Subcutaneous abdominal adipose tissue (tissue), 5 donors: ENCODE results near the gene RALGPS2.

Experiments
- H3K27ac ChIP-seq: one replicate; pipeline ENCODE4 v1.7.0; 2013; ENCODE audit warnings: low read depth, mild to moderate bottlenecking, inconsistent platforms, low read length, moderate library complexity
- H3K27me3 ChIP-seq, 5 donors: one replicate each; pipeline ENCODE4 v1.7.0; 2013; ENCODE audit warnings: low read length in 5 of 5, inconsistent platforms in 1 of 5; ENCODE audit not compliant: control insufficient read depth in 5 of 5, insufficient read depth in 4 of 5
- H3K36me3 ChIP-seq, 5 donors: one replicate each; pipeline ENCODE4 v1.7.0; 2013; ENCODE audit warnings: low read length in 5 of 5; ENCODE audit not compliant: control insufficient read depth in 5 of 5, insufficient read depth in 5 of 5
- H3K4me1 ChIP-seq, 5 donors: one replicate each; pipeline ENCODE4 v1.7.0; 2013; ENCODE audit warnings: low read length in 5 of 5, mild to moderate bottlenecking in 3 of 5, moderate library complexity in 1 of 5; ENCODE audit not compliant: control insufficient read depth in 5 of 5, insufficient read depth in 5 of 5
- H3K4me3 ChIP-seq, 5 donors: one replicate each; pipeline ENCODE4 v1.7.0; 2013; ENCODE audit warnings: low read length in 5 of 5, low read depth in 1 of 5
- H3K9ac ChIP-seq, 5 donors: one replicate each; pipeline ENCODE4 v1.7.0; 2013; ENCODE audit warnings: low read length in 5 of 5, mild to moderate bottlenecking in 4 of 5, moderate library complexity in 3 of 5
- H3K9me3 ChIP-seq, 5 donors: one replicate each; pipeline ENCODE4 v1.7.0; 2013; ENCODE audit warnings: low read length in 5 of 5; ENCODE audit not compliant: control insufficient read depth in 5 of 5
- donor health status: healthy.
- donor health status: healthy.
- donor health status: healthy.
- donor health status: healthy.
- donor health status: healthy.

RALGPS2 gene

DNA sequence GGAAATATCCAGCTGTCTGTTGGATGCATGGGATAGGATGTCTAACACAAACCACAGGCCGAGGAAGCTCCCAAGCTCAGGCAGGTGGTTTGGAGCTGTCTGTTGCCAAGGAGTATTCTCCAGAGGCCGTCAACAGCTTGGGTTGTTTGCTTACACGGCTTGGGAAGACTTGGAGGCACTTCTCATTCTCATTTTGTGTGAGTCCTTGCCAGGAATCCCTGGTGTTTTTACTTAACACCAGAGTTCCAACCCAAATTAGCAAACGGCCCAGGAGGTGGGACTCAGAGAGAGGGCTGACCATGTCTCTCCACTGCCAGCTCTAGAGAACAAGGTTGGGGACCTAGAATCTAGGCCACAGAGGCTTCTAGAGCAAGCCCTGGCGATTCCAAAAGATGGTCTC lies 228.0 kb downstream of the RALGPS2 start:
- H3K4me3 ChIP-seq: no peak overlapping the region
- H3K36me3 ChIP-seq: no peaks in the 10 kb centered on the region
- no peak overlapping the region for H3K9ac ChIP-seq
- no peak overlapping the region for H3K27ac ChIP-seq
- no peaks in the 10 kb centered on the region for H3K9me3 ChIP-seq
- H3K27me3 ChIP-seq: no peaks in the 10 kb centered on the region
- H3K4me1 ChIP-seq: peaks cover 0 to 11% (median 8%) of the 10 kb centered on the region in 5 donors

- Histone ChIP-seq H3K9ac (no peak overlapping the region), H3K4me3 (no peak overlapping the region), H3K9me3 (no peaks in the 10 kb centered on the region), H3K36me3 (no peaks in the 10 kb centered on the region), H3K4me1 (peaks cover 0 to 11% (median 8%) of the 10 kb centered on the region in 5 donors), H3K27me3 (no peaks in the 10 kb centered on the region), H3K27ac (no peak overlapping the region)
Measured at GRCh38 chr1:178953538-178954324, 228.7 kb downstream of the RALGPS2 start.

DNA sequence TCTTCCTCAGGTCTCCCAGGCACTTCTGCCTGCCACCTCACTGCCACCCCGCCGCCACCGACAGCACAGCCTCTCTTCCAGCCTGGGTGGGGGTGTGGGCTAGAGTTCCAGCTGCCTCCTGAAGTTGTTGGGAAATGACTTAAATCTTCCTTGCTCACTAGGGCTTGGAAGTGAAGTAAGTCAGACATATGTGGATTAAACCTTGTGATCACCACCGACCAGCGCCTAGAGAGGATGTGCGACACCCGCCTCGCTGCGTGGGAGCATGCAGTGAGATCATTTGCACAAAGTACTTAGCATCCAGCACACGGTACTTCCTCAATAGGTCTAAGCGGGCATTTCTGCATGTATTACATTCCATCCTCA lies 229.3 kb downstream of the RALGPS2 start:
- Histone ChIP-seq H3K27ac (no peak overlapping the region), H3K9me3 (no peaks in the 10 kb centered on the region), H3K4me3 (no peak overlapping the region), H3K27me3 (no peaks in the 10 kb centered on the region), H3K36me3 (no peaks in the 10 kb centered on the region), H3K9ac (no peak overlapping the region), H3K4me1 (peaks cover 0 to 11% (median 8%) of the 10 kb centered on the region in 5 donors)

GRCh38 chr1:178954937-178955336 lies 229.9 kb downstream of the RALGPS2 start:
- Histone ChIP-seq H3K27ac (no peak overlapping the region), H3K27me3 (no peaks in the 10 kb centered on the region), H3K9me3 (no peaks in the 10 kb centered on the region), H3K9ac (no peak overlapping the region), H3K4me1 (peaks cover 0 to 11% (median 8%) of the 10 kb centered on the region in 5 donors), H3K4me3 (no peak overlapping the region), H3K36me3 (no peaks in the 10 kb centered on the region)

GRCh38 chr1:178955391-178955954 lies 230.4 kb downstream of the RALGPS2 start:
- peaks cover 0 to 11% (median 8%) of the 10 kb centered on the region in 5 donors for H3K4me1 ChIP-seq
- no peaks in the 10 kb centered on the region for H3K27me3 ChIP-seq
- no peak overlapping the region for H3K27ac ChIP-seq
- H3K9me3 ChIP-seq: no peaks in the 10 kb centered on the region
- H3K9ac ChIP-seq: no peak overlapping the region
- no peak overlapping the region for H3K4me3 ChIP-seq
- no peaks in the 10 kb centered on the region for H3K36me3 ChIP-seq

DNA sequence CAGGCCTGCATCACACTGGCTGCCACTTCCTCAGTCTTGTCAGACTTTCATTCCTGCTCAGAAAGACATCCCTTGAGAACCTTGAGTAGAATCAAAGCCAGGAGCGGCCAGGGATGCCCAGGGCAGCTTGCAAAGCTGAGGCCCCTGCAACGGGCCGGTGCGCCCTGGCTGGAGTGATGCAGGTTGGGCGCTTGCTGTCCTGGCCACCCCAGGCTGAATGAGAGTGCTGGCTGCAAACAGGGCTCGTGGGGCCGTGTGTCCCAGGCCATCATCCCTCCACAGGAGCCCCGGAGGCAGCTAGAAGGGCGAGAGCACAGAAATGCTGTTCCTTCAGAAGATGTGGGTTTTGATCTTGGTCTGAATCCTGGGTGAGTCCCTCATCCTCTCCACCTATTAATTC lies 233.4 kb downstream of the RALGPS2 start:
- no peak overlapping the region for H3K27ac ChIP-seq
- H3K4me1 ChIP-seq: peaks cover 0 to 12% (median 7%) of the 10 kb centered on the region in 5 donors
- no peaks in the 10 kb centered on the region for H3K27me3 ChIP-seq
- H3K9me3 ChIP-seq: no peaks in the 10 kb centered on the region
- no peak overlapping the region for H3K4me3 ChIP-seq
- H3K9ac ChIP-seq: no peak overlapping the region
- H3K36me3 ChIP-seq: no peaks in the 10 kb centered on the region

DNA sequence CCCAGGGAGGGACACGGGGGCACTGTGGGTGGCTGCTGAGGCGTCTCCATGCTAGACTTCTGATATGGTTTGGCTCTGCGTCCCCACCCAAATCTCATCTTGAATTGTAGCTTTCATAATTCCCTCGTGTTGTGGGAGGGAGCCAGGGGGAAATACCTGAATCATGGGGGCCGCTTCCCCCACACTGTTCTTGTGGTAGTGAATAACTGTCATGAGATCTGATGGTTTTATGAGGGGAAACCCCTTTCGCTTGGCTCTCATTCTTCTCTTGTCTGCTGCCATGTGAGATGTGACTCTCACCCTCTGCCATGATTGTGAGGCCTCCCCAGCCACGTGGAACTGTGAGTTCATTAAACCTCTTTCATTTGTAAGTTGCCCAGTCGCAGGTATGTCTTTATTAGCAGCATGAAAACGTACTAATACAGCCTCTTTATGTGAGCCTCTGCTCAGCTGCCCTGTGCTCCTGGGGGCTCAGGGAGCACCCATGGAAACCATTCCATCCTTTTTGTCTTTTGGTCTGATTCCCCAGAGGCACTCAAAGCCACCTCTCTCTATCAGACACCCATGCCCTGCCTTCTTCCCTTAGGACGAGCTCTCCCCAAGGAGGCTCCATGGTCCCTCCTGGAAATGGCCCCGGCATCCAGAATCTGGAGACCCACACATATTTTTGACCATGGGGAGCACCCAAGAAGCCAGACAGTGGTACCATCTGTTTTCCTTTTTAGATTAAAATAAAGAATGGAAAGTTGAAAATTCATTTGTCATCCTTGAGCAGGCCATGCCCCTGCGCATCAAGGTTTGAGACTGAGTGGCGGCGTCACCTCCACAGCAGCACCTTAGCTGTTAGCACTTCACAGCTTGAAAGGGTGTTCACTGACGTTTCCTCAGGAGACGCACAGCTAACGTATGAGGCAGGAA lies 234.8 kb downstream of the RALGPS2 start:
- Histone ChIP-seq H3K27ac (no peak overlapping the region), H3K9me3 (peaks cover 0 to 6% (median 3%) of the 10 kb centered on the region in 5 donors), H3K9ac (no peak overlapping the region), H3K27me3 (no peaks in the 10 kb centered on the region), H3K36me3 (no peaks in the 10 kb centered on the region), H3K4me3 (no peak overlapping the region), H3K4me1 (peaks cover 0 to 9% (median 4%) of the 10 kb centered on the region in 5 donors)

- peaks cover 0 to 12% (median 6%) of the 10 kb centered on the region in 5 donors for H3K9me3 ChIP-seq
Measured at GRCh38 chr1:178960482-178961240, 235.6 kb downstream of the RALGPS2 start.

GRCh38 chr1:178961331-178961730 lies 236.3 kb downstream of the RALGPS2 start:
- no peak overlapping the region for H3K9ac ChIP-seq
- no peak overlapping the region for H3K4me3 ChIP-seq
- no peaks in the 10 kb centered on the region for H3K36me3 ChIP-seq
- H3K4me1 ChIP-seq: peaks cover 0 to 9% (median 4%) of the 10 kb centered on the region in 5 donors
- peaks cover 0 to 12% (median 6%) of the 10 kb centered on the region in 5 donors for H3K9me3 ChIP-seq
- H3K27ac ChIP-seq: no peak overlapping the region
- no peaks in the 10 kb centered on the region for H3K27me3 ChIP-seq

More at GRCh38 chr1:178960482-178961240, 235.6 kb downstream of the RALGPS2 start:
- H3K9ac ChIP-seq: no peak overlapping the region
- no peak overlapping the region for H3K27ac ChIP-seq
- no peaks in the 10 kb centered on the region for H3K36me3 ChIP-seq
- no peak overlapping the region for H3K4me3 ChIP-seq
- peaks cover 0 to 9% (median 4%) of the 10 kb centered on the region in 5 donors for H3K4me1 ChIP-seq
- H3K27me3 ChIP-seq: no peaks in the 10 kb centered on the region
